Peyer's patch (tissue), 4 donors: ENCODE data around the gene POC1A. TPM values are rescaled to one million over a fixed set of nuclear protein-coding genes. Genes with fewer than 3 reads are reported as not detected.
"Not testable (repeated sequence)": the region's sequence is repeated elsewhere in the genome, so short reads cannot be mapped to it uniquely, and the experiment has no call there.

ENCODE experiments used
- DNase-seq, 3 donors: peaks; one replicate each; pipeline ENCODE4 v3.0.0-alpha.2; 2017 to 2019
- H3K27ac ChIP-seq, 4 donors: fragments of 200-600 bp; sonication (generic); one replicate each; pipeline ENCODE4 v1.5.1; 2016 to 2019
- H3K27me3 ChIP-seq, 2 donors: fragments of 200-600 bp; sonication (generic); one replicate each; pipeline ENCODE4 v1.5.1; 2019
- H3K36me3 ChIP-seq, 3 donors: fragments of 200-600 bp; sonication (generic); one replicate each; pipeline ENCODE4 v1.5.1; 2016 to 2019
- H3K4me1 ChIP-seq, 4 donors: fragments of 200-600 bp; sonication (generic); one replicate each; pipeline ENCODE4 v1.5.1; 2016 to 2019
- H3K4me3 ChIP-seq, 4 donors: fragments of 200-600 bp; sonication (generic); 1 replicate in 3 of 4; 2 replicates in 1 of 4; pipeline ENCODE4 v1.5.1; 2016 to 2019; ENCODE audit warnings: mild to moderate bottlenecking in 1 of 4
- H3K9me3 ChIP-seq, 4 donors: fragments of 200-600 bp; sonication (generic); one replicate each; pipeline ENCODE4 v1.5.1; 2016 to 2019; ENCODE audit warnings: mild to moderate bottlenecking in 1 of 4
- POLR2A ChIP-seq, 2 donors: fragments of 450-650 bp; IDR thresholded peaks; one replicate each; pipeline ENCODE4 v1.5.1; 2017; ENCODE audit warnings: antibody characterized with exemption in 2 of 2, mild to moderate bottlenecking in 2 of 2, moderate library complexity in 2 of 2
- total RNA-seq, 4 donors: library from RNA; depleted of rRNA; stranded (reverse); fragments of >200 nt; gene quantifications; one replicate each; pipeline ENCODE4 v1.1.0, GENCODE V29; 2016
- TF ChIP-seq, protein P1 (sequence below), 6 experiments: fragments of 450-650 bp in 4 of 6; fragments of 200-600 bp in 2 of 6; sonication (generic) in 1 of 6; IDR thresholded peaks; one replicate each; pipeline ENCODE4 v1.5.1; 2017 to 2019; ENCODE audit warnings: antibody characterized with exemption in 6 of 6, mild to moderate bottlenecking in 3 of 6, moderate library complexity in 1 of 6

POC1A gene
- total RNA-seq, 4 donors from 2014 or later, result 3.4 to 9.3 (median 6.5) TPM

DNA sequence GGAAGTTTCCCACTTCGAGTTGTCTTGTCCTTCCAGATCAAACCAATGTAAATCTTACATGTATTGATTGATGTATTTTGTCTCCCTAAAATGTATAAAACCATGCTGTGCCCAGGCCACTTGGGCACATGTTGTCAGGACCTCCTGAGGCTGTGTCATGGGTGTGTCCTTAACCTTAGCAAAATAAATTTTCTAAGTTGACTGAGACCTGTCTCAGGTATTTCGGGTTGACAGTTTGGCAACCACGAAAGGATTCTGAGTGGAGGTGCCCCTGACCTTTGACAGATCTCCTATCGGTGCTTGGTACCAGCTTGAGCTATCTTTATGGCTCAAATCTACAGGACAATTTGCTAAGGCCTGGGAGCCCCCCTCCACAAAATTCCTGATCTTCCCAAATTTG, 1.7 kb upstream of the POC1A start:
- H3K27me3 ChIP-seq, result no peaks in the 10 kb centered on the region
- TF ChIP-seq, protein P1, sequence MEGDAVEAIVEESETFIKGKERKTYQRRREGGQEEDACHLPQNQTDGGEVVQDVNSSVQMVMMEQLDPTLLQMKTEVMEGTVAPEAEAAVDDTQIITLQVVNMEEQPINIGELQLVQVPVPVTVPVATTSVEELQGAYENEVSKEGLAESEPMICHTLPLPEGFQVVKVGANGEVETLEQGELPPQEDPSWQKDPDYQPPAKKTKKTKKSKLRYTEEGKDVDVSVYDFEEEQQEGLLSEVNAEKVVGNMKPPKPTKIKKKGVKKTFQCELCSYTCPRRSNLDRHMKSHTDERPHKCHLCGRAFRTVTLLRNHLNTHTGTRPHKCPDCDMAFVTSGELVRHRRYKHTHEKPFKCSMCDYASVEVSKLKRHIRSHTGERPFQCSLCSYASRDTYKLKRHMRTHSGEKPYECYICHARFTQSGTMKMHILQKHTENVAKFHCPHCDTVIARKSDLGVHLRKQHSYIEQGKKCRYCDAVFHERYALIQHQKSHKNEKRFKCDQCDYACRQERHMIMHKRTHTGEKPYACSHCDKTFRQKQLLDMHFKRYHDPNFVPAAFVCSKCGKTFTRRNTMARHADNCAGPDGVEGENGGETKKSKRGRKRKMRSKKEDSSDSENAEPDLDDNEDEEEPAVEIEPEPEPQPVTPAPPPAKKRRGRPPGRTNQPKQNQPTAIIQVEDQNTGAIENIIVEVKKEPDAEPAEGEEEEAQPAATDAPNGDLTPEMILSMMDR (IDR thresholded peaks at IDR 0.05), result no peak
- TF ChIP-seq POLR2A (IDR thresholded peaks at IDR 0.05), result no peak
- H3K4me1 ChIP-seq, result peaks cover 0 to 19% (median 3%) of the 10 kb centered on the region in 4 donors
- no peaks in the 10 kb centered on the region for H3K9me3 ChIP-seq
- no peak for DNase-seq
- no peaks in the 10 kb centered on the region for H3K36me3 ChIP-seq
- H3K4me3 ChIP-seq, result no peak overlapping the region
- H3K27ac ChIP-seq, result no peak overlapping the region

DNA sequence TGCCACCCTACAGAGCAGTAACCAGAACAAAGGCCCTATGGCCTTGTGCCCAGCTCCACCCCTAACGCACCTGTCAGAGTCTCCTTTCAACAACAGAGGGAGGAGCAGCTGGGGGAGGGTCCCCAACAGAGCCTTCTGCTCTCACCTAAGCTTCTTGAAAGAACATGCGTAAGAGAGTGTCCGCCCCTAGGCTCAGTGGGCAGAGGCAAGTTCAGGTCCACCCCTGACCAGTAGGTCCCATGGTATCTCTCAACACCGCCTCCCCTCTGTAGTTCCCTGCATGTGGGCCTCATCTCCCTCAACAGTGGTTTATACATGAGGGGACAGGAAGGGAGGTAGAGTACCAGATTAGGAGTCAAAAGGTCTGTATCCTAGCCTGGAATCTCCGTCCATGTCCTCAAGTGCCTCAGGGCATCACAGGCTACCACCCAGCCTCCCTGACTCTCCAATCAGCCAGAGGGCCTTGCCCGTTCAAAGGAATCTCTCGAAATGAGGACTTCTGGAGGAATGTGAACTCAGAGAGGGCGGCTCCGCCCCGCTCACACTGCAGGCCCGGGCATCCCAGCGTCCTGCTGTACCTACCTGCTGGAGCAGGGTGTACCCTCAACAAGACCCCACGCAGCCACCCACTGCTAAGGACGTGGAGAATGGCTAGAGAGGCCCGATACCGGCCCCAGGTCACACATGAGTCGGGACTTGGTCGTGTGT, 680 bp downstream of the POC1A start:
- Histone ChIP-seq H3K36me3 (no peaks in the 10 kb centered on the region), H3K4me1 (peaks cover 0 to 19% (median 3%) of the 10 kb centered on the region in 4 donors), H3K27me3 (no peaks in the 10 kb centered on the region), H3K4me3 (peak overlapping the region; percentile 63 to 76 (median 68)), H3K27ac (peak overlapping the region; percentile 84 to 88 (median 86)), H3K9me3 (no peaks in the 10 kb centered on the region)
- TF ChIP-seq POLR2A (IDR thresholded peaks at IDR 0.05), result no peak
- DNase-seq, result peak in 1 of 3 donors; percentile 67

DNA sequence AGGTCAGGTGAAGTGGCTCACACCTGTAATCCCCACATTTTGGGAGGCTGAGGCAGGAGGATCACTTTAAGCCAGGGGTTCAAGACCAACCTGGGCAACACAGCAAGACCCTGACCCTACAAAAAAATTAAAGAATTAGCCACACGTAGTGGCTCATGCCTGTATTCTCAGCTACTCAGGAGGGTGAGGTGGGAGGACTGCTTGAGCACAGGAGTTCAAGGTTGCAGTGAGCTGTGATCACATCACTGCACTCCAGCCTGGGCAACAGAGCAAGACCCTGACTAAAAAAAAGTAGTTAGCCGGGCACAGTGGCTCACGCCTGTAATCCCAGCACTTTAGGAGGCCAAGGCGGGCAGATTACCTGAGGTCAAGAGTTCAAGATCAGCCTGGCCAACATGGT, 2.2 kb downstream of the POC1A start:
- not testable (repeated sequence) for H3K9me3 ChIP-seq, H3K36me3 ChIP-seq, H3K27ac ChIP-seq, H3K27me3 ChIP-seq, H3K4me3 ChIP-seq, DNase-seq
- H3K4me1 ChIP-seq, result peaks cover 0 to 19% (median 3%) of the 10 kb centered on the region in 4 donors

DNA sequence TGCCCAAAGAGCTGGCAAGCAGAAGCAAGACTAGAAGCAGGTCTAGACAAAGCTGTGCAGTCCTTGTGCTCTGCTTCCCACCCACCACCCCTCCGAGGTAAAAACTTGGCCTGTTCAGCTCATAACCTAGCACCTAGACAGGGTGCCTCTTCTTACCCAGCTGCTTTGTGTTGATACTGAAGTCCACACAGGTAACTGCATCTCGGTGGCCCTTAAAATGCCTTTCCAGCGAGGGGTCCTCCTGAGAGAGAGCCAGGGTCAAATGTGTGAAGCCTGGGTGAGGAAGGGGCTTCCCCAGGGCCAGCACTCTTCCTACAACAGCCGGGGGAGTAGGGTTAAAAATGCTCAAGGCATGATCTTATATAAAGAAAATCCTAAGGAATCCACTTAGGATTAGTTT, 3.4 kb downstream of the POC1A start:
- H3K27me3 ChIP-seq, result no peaks in the 10 kb centered on the region
- H3K4me3 ChIP-seq, result no peak overlapping the region
- TF ChIP-seq POLR2A (IDR thresholded peaks at IDR 0.05), result no peak
- TF ChIP-seq, protein P1 (IDR thresholded peaks at IDR 0.05), result no peak
- DNase-seq, result no peak
- H3K27ac ChIP-seq, result no peak overlapping the region
- H3K9me3 ChIP-seq, result no peaks in the 10 kb centered on the region
- no peaks in the 10 kb centered on the region for H3K36me3 ChIP-seq
- H3K4me1 ChIP-seq, result peaks cover 0 to 19% (median 3%) of the 10 kb centered on the region in 4 donors

DNA sequence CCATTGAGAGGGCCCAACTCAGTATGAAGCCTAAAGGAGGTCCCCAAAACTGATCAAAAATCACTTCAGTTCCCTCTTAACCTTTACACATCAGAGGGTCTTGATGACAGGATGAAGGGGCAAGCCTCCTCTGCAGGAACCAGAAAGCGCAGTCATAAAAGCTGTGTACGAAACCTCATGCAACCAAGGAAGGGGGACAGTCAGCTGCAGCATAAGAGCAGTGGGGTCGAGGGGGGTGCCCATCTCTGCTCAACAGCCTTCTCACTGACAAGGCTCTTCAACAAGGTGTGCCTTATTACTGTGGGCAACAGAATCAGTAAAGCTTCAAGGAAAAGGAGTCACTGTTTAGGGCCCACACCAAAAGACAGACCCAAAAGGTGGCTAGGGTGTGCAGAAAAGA, 3.9 kb downstream of the POC1A start:
- no peaks in the 10 kb centered on the region for H3K36me3 ChIP-seq
- no peaks in the 10 kb centered on the region for H3K9me3 ChIP-seq
- TF ChIP-seq POLR2A (IDR thresholded peaks at IDR 0.05), result no peak
- TF ChIP-seq, protein P1 (IDR thresholded peaks at IDR 0.05), result no peak
- H3K27ac ChIP-seq, result no peak overlapping the region
- no peak for DNase-seq
- H3K27me3 ChIP-seq, result no peaks in the 10 kb centered on the region
- H3K4me1 ChIP-seq, result peaks cover 0 to 19% (median 3%) of the 10 kb centered on the region in 4 donors
- no peak overlapping the region for H3K4me3 ChIP-seq

DNA sequence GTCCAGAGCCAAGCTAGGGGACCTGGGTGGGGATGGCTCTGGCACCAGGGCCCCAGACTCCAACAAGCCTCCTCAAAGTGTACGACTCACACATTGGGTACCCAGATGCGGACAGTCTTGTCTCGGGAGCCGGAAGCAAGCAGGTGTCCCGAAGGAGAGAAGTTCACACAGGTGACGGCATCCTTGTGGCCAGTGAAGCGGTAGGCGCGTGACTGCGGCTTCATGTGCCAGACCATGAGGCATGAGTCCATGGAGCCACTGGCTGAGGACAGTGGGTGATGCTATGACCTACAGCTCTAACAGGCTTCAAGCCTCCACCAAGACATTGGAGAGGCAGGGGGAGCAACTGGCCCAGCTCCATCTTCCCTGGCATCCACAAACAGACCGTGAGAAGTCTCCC, 4.5 kb downstream of the POC1A start:
- no peak for TF ChIP-seq POLR2A (IDR thresholded peaks at IDR 0.05)
- TF ChIP-seq, protein P1 (IDR thresholded peaks at IDR 0.05), result no peak
- Histone ChIP-seq H3K36me3 (no peaks in the 10 kb centered on the region), H3K4me1 (peaks cover 0 to 15% (median 3%) of the 10 kb centered on the region in 4 donors), H3K9me3 (no peaks in the 10 kb centered on the region), H3K4me3 (no peak overlapping the region), H3K27ac (no peak overlapping the region), H3K27me3 (no peaks in the 10 kb centered on the region)
- DNase-seq, result no peak
